ENCODE measurements around the gene TCERG1L. TPM values are rescaled to one million over a fixed set of nuclear protein-coding genes. Genes with fewer than 3 reads are reported as not detected.

TCERG1L gene
- total RNA-seq, 4 donors from 2014 or later = 0.42 to 1.3 TPM; not detected in 2

DNA sequence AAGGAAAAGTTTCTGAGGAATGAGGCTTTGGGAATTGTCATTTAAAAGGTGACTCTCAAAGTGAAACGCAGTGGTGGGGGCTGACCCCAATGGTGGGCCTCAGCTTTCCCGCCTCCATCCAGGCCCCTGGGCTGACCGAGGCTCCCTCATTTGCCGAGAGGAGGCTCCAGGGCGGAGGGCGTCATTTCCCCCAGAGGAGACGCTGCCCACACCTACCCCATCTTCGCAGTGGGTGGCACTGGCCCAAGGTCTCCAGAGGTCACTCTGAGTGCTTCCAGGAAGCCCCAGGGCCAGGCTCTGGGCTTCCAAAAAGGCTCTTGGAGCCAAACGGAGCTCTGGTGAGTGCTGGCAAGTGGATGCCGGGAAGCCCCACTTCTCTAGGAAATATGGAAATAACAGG lies 38.0 kb downstream of the TCERG1L start:
- Histone ChIP-seq H3K4me3 (no peak overlapping the region), H3K36me3 (no peaks in the 10 kb centered on the region), H3K9me3 (peaks cover 0 to under 1% (median 0%) of the 10 kb centered on the region in 4 donors), H3K4me1 (no peaks in the 10 kb centered on the region), H3K27ac (no peak overlapping the region), H3K27me3 (no peaks in the 10 kb centered on the region)
- 75 to 77% methylated on average over 9 of the region's 10 CpGs for WGBS, 2 donors
- TF ChIP-seq POLR2A (IDR thresholded peaks at IDR 0.05) = no peak
- DNase-seq (ENCODE audit: low spot score in 2 of 2) = no peak

- TF ChIP-seq CTCF (IDR thresholded peaks at IDR 0.05) = no peak
- no peak for TF ChIP-seq EP300 (IDR thresholded peaks at IDR 0.05)
- no peak for TF ChIP-seq POLR2A (IDR thresholded peaks at IDR 0.05)
- Histone ChIP-seq H3K27ac (no peak overlapping the region), H3K4me1 (no peaks in the 10 kb centered on the region), H3K9me3 (peaks cover 0 to 6% (median 0%) of the 10 kb centered on the region in 4 donors), H3K27me3 (no peaks in the 10 kb centered on the region), H3K4me3 (no peak overlapping the region), H3K36me3 (no peaks in the 10 kb centered on the region)
- DNase-seq (ENCODE audit: low spot score in 2 of 2) = no peak
- 82 to 84% methylated on average over 12 to 15 of the region's 15 CpGs for WGBS, 2 donors
Measured at GRCh38 chr10:131272897-131273451, 38.5 kb downstream of the TCERG1L start.

DNA sequence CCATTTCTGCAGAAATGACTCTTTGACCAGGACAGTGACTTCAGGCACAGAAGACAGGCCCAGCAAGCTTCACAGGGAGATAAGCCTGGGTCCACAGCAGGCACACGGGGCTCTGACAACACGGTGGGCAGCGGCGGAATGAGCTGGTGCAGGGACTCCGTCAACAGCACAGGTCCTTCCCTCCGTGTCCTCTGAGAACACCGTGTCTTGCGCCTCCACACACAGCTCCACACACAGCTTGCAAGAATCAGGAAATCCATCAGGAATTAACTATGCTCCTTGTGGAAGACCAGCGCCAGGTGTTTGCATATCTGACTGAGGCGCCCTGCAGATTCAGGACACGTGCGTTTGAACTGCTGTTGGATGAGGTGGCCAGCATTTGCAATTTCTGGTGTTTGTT lies 39.6 kb downstream of the TCERG1L start:
- no peak for DNase-seq (ENCODE audit: low spot score in 2 of 2)
- no peak overlapping the region for H3K27ac ChIP-seq
- H3K9me3 ChIP-seq = peaks cover 0 to 16% (median 0%) of the 10 kb centered on the region in 4 donors
- H3K36me3 ChIP-seq = no peaks in the 10 kb centered on the region
- no peaks in the 10 kb centered on the region for H3K27me3 ChIP-seq
- WGBS, 2 donors = 86 to 90% methylated on average over 12 of the region's 12 CpGs
- no peak for TF ChIP-seq CTCF (IDR thresholded peaks at IDR 0.05)
- no peak for TF ChIP-seq EP300 (IDR thresholded peaks at IDR 0.05)
- no peak for TF ChIP-seq POLR2A (IDR thresholded peaks at IDR 0.05)
- H3K4me1 ChIP-seq = no peaks in the 10 kb centered on the region
- no peak overlapping the region for H3K4me3 ChIP-seq

DNA sequence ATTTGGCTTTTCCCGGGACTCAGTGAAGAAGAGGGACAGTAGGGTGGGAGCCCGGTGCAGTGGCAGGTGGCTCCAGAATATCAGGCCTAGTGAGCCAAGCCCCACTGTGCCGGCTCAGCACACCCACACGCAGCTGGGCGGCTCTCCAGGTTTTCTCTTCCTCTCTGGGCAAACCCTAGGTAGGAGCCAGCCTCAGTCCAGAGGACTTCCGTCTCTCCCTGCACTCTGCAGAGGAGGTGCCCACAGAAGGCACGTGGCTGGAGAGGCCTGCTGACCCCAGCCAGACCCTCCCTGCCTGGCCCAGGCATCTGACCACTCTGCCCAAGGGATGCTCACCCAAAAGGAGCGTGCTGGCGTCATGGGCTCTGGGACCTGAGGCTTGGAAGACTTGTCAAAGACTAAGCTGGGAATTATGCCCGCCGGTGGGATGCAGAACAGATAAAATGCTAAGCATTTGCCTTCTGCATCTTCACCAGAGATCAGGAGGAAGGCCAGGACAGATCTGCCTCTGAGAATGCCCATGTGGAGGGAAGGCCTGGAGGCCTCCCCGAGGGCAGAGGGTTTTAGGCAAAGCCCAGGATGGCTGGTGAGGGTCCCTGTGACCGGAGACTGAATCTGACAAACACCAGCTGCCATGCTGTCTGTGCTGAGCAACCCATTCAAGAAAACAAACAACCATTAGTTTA lies 40.2 kb downstream of the TCERG1L start:
- 73 to 82% methylated on average over 10 to 13 of the region's 13 CpGs for WGBS, 2 donors

GRCh38 chr10:131270461-131271190 lies 40.9 kb downstream of the TCERG1L start:
- 54 to 64% methylated on average over 15 to 16 of the region's 16 CpGs for WGBS, 2 donors
- Histone ChIP-seq H3K9me3 (peaks cover 0 to 21% (median 0%) of the 10 kb centered on the region in 4 donors), H3K4me3 (no peak overlapping the region), H3K4me1 (no peaks in the 10 kb centered on the region), H3K36me3 (no peaks in the 10 kb centered on the region), H3K27ac (no peak overlapping the region), H3K27me3 (no peaks in the 10 kb centered on the region)
- TF ChIP-seq EP300 (IDR thresholded peaks at IDR 0.05) = no peak
- TF ChIP-seq CTCF (IDR thresholded peaks at IDR 0.05) = no peak
- TF ChIP-seq POLR2A (IDR thresholded peaks at IDR 0.05) = no peak
- DNase-seq (ENCODE audit: low spot score in 2 of 2) = no peak

More for the DNA sequence above, 40.2 kb downstream of the TCERG1L start:
- Histone ChIP-seq H3K9me3 (peaks cover 0 to 21% (median 0%) of the 10 kb centered on the region in 4 donors), H3K4me1 (no peaks in the 10 kb centered on the region), H3K27ac (no peak overlapping the region), H3K36me3 (no peaks in the 10 kb centered on the region), H3K4me3 (no peak overlapping the region), H3K27me3 (no peaks in the 10 kb centered on the region)
- no peak for TF ChIP-seq POLR2A (IDR thresholded peaks at IDR 0.05)
- no peak for TF ChIP-seq EP300 (IDR thresholded peaks at IDR 0.05)
- TF ChIP-seq CTCF (IDR thresholded peaks at IDR 0.05) = no peak
- DNase-seq (ENCODE audit: low spot score in 2 of 2) = no peak

All from tibial nerve (tissue), 4 donors.